ENCODE data around the gene NBAS.
"Not testable (repeated sequence)": the region's sequence is repeated elsewhere in the genome, so short reads cannot be mapped to it uniquely, and the experiment has no call there.

Gene NBAS

DNA sequence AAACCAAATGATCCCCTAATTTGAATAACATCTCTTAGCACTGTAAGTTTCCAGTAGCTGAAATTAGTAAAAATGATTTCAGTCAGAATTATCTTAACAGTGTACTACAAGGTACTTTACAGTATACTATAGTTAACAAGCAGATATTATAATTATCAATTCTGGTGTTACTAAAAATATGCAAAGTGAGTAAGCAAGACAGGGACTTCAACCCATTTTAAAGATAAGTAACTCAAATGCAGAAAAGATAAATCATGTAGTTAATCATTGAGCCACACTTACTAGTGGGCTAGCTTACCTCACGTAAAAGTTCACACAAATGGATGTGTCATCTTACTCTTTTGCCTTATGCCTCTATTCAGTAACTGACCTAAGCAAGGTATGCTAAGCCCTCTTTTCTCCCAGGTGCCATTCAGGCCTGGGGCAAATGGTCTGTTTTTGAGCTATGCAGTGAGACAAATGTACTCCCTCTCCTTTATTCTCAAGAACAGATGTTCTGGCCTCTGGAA is 101.0 kb downstream of the NBAS start:
- DNase-seq, result no peak

DNA sequence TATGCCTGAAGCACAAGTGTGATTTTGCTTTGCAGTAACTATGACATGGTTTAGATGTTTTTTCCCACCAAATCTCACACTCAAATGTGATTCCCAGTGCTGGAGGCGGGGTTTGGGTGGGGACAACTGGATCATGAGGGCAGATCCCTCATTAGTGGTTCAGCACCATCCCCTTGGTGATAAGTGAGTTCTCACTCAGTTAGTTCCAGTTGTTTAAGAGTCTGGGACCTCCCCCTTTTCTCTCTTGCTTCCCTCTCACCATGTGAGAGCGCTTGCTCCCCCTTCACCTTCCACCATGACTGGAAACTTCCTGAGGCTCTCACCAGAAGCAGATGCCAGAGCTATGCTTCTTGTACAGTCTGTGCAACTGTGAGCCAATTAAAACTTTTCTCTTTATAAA is 102.9 kb downstream of the NBAS start:
- DNase-seq, result no peak

DNA sequence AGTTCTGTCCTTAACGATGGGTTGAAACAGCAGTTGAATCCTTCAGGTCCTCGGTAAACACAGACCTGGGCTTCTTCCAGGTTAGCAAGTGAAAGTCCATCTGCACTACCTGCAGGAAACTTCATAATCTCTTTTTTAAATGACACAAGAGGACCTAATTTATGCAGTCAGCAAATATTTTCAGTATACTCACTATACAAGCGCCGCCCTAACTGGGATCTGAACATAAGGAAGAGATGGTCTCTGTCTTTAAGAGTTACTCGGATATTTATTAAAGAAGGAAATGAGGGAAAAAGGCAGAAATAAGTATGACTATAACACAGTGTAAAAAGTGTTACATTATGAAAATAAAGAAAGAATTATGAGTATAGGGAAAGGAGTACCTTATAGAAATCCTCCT is 103.3 kb downstream of the NBAS start:
- DNase-seq, result peak in 1 of 14 donors; percentile 1

DNA sequence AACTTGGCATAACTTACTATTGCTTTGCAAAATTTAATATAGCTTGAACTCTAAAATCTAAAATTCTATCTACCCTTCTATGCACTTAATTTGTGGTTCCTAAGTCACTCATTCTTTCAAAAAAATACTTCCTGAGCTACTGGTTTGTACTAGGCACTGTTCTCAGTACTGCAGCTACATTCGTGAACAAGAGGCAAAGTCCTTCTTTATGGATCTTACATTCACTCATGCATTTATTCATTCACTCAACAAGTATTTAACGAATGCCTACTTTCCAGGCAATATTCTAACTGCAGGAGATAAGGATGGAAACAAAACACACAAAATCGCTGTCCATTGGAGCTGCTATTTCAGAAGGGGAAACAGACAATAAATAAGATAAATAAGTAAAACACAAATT is 104.8 kb downstream of the NBAS start:
- DNase-seq, result no peak

DNA sequence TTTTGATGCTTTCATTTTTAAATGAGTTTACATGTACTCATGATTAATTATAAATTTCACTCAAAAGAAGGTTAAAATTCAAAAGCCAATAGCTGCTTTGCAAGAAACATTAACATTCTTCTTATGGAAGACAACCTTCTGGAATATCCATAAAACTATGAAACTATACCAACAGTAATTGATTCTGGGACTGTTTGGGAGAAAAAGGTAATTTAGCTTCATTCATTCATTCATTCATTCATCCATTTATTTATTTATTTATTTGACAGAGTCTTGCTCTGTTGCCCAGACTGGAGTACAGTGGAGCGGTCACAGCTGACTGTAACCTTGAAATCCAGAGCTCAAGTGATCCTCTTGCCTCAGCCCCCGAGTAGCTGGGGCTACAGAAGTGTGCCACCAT is 110.3 kb downstream of the NBAS start:
- no peak for DNase-seq

DNA sequence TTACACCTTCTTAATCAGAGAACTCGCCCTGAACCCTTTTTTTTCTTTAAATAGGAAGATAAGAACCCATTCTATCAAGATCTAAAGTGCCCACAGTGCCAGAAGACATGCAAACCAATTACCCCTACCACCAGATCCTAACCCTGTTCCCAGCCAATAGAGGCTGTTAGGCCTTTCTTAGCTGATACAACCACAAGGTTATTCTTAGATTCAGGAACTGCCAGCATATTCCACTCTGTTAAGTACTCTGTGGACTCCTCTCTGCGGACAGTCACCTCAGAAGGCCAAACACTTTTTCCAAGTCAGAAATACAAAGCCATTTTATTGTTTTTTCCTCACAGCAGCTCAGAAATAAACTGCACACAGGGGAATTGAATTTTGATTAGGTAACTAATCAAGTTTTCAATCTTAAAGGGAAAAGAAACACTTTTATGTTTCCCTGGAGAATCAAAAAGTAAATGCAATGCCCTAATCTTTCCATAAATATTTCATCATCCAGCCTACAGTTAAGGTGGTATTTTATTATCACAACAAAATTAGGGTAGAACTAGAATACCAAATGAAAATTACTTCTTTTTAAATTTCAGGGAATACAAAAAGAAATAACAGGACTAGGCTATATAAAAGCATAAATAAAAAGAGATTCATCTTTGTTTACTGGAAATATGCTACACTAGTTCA is 111.4 kb downstream of the NBAS start:
- DNase-seq, result no peak

DNA sequence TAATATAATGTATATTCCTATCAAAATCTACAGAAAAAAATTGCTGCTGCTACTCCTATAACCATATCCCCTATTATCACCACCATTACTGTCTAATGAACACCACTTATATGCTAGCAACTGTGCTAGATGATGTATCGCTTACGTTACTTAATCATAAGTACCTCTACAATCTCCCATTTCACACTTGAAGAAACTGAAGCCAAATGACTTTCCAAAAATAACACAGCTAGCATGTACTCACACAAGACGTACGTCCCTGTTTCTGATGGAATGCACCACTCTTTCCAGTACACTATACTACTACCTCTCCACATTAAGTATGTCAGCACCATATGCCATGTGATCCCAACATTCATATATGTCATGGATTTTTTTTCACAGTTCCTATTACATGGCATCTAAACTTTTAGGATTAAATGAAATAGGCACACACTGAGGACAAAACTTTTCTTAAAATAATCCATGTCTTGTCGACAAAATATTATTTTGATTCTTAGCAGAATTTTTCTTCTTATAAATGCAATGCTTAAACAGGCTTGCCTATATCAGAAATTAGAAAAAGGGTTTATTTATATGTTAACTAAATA is 112.8 kb downstream of the NBAS start:
- DNase-seq, result no peak

DNA sequence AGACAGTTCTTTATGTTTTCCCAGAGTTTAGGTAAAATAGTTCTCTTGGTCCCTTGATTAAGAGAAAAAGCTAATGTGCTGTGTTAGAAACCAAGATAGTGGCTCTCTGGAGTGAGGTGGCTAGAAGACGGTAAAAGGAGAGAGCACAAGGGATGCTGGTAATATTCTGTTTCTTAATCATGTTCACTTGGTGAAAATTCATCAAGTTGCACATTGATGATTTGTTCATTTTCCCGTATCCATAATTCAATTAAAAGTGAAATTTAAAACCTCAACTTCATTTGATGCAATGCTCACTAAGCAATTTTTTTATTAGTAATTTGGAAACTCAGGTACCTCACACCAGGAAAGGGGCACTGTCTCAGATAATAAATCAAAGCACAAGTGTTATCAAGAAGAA is 113.8 kb downstream of the NBAS start:
- DNase-seq, result no peak

DNA sequence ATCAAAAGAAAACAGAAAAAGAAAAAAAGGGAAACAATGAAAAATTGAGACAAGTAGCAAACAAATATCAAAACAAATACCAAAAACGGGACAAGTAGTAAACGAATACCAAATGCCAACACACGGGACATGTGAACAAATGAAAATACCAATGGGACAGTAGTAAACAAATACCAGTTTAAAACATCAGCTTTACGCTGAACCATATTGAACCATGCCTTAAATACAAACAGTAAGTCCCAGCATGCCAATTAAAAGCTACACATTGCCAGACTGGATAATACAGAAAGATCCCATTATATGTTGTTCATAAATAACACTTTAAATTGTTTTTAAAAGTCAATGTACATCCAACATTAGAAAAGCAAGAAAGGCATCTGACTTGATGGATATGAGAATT is 114.2 kb downstream of the NBAS start:
- no peak for DNase-seq

DNA sequence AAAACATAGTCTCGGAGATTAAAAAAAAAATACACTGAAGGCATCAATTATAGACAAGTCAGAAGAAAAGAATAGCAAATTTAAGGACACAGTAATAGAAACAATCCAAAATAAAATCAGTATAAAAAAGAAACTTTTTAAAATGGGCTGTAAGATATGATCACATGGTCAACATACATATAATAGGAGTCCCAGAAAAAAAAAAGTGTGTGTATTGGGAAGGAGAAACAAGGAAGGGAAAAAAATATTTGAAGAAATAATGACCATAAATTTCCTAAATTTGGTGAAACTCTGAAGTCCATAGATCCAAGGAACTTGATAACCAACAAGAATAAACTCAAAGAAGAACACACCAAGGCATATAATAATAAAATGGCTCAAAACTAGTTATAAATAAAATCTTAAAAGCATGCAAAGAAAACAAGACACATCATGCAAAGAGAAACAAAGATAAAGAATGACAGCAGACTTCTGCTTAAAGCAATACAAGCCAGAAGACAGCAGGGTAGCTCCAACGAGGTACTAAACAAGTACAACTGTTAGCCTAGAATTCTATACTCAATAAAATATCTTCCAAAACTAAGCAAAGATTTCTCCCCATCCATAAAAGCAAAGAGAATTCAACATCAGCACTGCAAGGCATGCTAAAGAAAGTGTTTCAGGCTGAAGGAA is 115.1 kb downstream of the NBAS start:
- no peak for DNase-seq

DNA sequence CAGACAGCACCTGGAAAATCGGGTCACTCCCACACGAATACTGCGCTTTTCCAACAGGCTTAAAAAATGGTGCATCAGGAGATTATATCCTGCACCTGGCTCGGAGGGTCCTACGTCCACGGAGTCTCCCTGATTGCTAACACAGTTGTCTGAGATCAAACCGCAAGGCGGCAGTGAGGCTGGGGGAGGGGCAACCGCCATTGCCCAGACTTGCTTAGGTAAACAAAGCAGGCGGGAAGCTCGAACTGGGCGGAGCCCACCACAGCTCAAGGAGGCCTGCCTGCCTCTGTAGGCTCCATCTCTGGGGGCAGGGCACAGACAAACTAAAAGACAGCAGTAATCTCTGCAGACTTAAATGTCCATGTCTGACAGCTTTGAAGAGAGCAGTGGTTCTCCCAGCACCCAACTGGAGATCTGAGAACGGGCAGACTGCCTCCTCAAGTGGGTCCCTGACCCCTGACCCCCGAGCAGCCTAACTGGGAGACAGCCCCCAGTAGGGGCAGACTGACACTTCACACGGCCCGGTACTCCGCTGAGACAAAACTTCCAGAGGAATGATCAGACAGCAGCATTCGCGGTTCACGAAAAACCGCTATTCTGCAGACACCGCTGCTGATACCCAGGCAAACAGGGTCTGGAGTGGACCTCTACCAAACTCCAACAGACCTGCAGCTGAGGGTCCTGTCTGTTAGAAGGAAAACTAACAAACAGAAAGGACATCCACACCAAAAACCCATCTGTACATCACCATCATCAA is 121.2 kb downstream of the NBAS start:
- not testable (repeated sequence) for DNase-seq

DNA sequence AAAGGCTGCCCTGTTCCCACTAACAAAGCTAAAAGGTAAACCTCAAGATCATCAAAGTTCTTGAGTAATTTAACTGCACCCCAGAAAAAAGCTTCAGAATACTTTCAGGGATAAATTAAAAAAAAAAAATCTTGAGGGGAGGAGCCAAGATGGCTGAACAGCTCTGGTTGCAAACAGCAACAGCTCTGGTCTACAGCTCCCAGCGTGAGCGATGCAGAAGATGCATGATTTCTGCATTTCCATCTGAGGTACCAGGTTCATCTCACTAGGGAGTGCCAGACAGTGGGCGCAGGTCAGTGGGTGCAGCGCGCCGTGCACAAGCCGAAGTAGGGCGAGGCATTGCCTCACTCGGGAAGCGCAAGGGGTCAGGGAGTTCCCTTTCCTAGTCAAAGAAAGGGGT is 121.8 kb downstream of the NBAS start:
- DNase-seq, result not testable (repeated sequence)

DNA sequence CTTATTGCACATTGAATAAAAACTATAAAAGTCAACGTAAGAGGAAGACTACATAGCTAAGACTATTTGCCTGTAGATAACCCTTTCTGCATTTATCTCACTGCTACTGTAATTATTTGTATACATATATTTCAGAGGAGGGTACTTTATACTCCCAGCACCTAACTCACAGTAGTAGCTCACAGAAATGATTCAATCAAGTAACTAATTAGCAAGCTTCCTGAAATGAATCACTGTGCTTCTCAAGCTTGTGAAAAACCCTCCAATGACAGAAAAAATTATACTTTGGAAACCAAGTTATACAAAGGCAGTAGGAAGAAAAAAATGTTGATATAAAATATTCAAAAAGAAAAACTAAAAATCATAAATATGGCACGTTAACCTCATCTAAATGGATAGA is 124.9 kb downstream of the NBAS start:
- DNase-seq, result no peak

DNA sequence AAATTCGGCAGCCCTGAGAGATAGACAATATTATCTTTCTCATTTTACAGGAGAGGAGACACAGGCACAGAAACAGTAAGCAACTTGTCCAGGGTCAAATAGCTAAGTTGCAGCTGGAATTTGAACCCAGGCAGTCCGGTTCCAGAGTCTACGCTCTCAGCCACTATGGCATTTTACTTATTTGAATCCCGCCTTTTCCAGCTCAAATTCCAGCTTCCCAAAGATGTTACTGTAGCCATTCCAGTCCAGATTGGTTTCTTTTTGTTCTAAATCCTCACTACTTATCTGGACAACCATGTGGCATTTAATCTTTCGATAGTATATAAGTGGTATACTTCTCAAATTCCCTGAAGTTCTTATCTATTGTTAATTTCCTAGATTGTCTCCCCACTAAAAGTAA is 125.7 kb downstream of the NBAS start:
- DNase-seq, result no peak

DNA sequence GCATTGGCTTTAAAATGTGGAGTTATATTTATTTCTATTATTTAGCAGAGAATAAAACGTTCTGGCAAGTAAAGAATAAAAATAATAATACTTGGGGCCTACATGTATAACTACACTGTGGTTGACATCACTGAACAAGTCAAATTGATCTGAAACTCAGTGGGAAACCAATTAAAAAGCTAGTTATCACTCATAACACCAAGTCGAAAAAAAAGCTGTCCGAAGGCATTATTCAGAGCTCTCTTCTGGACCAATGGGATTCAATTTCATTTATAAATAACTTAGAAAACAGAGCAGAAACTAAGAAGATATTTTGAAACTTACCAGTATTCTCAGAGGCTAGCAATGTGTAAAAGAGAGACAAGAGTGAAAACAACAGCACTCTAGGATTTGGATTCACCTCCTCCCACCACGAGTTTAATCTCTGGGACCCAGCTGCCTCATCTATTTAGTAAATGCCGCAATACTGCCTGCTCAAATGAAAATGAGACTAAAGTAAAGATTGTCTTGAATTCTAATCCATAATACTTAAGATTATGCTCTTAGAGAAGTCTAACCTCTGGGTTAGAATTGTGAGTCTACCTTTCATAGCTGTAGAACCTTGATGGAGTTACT is 128.4 kb downstream of the NBAS start:
- DNase-seq, result no peak

DNA sequence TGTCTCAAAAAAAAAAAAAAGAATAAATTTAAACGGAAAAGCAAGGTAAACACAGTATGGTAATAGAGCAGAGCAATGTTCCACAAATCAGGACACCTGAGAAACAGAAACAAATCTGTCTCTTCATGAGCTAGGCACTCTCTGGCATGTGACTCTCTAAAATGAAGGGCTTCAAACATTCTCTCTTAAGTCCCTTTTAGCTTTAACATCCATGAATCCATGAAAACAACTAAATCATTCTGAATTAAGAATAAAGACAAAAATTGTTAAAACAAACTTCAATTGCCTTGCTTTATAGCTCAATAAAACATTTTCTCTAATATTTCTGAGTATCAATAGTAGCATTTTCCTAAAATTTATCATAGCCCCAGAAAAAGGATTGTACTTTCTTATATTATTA is 132.1 kb downstream of the NBAS start:
- DNase-seq, result no peak

DNA sequence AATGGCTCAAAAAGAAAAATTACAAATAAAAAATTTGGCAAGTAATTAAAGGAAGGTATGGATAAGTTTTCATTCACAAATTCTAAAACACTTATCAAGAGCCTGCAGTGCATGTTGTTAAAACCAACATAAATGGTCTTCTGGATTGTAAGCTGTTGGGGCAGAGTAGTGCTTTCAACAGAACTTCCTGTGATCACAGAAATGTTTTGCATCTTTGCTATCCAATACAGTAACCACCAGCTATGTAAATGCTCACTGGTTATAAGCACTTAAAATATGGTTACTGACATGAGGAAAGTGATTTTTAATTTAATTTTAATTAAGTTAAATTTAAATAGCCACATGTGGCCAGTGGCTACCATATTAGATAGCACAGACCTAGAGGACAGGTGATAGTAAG is 133.1 kb downstream of the NBAS start:
- no peak for DNase-seq

DNA sequence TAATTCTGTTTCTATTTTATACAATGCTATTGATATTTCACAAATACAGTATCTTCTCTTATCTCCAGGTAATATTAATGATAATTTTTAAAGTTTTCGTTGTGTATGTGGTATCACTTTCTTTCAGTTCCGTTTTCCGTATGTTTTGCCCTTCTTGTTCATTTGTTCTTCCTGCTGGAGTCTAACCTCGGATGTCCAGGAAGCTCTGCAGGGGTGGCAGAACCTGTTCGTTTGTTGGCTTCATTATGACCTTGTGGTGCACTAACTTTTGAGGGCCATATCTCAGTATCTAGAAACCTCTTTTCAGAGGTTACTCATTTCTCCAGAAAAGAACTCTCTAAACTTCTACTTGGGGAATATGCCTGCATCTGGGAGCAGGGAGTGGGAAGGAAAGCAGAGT is 134.5 kb downstream of the NBAS start:
- no peak for DNase-seq

DNA sequence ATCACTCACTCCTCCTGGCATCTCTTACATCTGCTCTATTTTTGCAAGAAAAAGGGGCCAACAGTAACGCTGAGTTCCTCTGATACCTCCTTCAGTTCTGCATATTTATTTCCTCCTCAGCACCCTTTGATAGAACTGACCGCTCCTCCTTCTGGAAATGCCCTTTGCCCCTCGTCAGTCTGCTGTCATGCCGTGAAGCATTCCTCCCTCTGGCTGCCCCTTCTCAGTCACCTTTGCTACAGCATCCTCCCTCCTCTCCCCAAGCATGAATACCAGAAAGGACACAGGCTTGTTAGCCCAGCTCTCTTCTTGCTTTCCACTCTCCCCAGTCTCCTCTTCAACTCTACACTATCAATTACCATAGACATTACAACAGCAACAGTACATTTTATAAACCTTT is 135.4 kb downstream of the NBAS start:
- no peak for DNase-seq

DNA sequence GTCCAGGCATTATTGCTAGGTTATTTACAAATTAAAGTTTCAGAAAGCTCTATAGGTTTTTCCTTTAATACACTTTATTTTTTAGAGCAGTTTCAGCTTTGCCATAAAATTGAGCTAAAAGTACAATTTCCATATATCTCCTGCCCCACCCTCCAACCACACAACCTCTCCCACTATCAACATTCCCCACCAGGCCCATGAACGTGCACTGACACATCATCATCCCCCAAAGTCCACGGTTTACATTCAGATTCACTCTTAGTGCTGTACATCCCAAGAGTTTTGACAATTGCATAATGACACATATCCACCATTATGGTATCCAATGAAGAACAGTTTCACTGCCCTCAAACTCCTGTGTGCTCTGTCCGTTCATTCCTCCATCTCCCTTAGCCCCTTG is 139.4 kb downstream of the NBAS start:
- DNase-seq, result no peak

DNA sequence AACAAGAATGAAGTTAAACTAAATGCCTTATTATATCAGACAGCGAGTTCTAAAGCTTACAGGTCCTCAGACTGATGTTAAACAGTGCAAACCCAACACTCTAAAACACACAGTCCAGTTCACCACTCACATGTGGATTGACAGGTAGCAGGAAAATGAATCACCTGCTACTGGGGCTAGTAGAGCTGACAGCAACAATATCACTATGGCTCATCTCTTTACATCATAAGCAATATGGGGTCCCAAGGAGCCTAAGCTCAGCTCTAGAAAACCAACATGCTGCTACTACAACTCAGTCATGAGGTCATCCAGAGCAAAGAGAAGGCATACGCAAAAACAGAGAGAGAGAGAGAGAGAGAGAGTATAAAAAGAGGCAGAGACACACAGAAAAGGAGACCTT is 145.4 kb downstream of the NBAS start:
- no peak for DNase-seq

DNA sequence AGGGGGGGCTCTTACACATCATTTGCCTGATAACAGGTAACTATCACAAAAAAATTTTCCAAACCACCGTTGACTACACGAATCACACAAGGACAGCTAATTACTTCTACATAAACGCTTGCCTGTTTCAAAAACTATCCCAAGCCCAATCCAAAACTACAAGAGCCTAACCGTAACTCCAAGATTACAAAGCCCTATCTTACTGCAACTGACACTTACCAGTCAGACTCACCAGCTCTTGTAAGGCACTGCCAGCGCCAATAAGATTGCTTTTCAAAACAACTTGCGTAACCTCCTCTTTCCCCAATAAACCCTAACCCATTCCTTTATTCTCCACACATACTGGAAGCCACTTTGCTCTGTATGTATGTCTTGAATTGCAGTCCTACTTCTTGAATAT is 148.4 kb downstream of the NBAS start:
- no peak for DNase-seq

DNA sequence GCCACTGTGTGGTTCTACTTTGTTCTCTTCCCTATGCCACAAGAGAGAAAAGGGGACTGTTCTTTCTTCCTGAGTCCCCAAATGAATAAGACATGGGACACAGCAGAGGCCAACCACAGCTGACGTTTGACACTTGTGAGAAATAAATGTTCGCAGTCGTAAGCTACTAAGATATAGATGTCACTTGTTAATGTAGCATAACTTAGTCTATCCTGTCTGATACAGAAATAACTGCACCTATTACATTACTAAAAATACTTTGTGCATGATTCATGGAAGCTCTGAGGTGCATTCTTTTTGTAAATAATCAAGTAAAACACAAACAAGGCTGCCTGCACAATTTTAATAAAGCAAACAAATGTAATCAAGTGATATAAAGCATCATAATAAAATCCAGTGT is 148.8 kb downstream of the NBAS start:
- DNase-seq, result no peak

All from C1 segment of cervical spinal cord (tissue), 14 donors.